CD8-positive, alpha-beta memory T cell (primary cell): ENCODE data around the gene NAALADL2. TPM values are rescaled to one million over a fixed set of nuclear protein-coding genes. Genes with fewer than 3 reads are reported as not detected.

Source experiments
- CTCF ChIA-PET: fragments of 350-600 bp; sonication (Branson Sonifier 250); formaldehyde crosslinking; loops from one replicate; lab custom pipeline; 2021; ENCODE audit warnings: antibody characterized with exemption; lab: Charles Lee
- POLR2A ChIA-PET: fragments of 350-600 bp; sonication (Branson Sonifier 250); formaldehyde crosslinking; loops from one replicate; lab custom pipeline; 2021; ENCODE audit warnings: antibody characterized with exemption; lab: Charles Lee
- DNase-seq, 5 donors: peaks; one replicate each; pipeline versions ENCODE4 v3.0.0 to v3.0.0-alpha.2; 2020 to 2022; ENCODE audit warnings: mixed read lengths in 1 of 5
- H3K27ac ChIP-seq: one replicate; pipeline ENCODE4 v1.7.0; 2013; ENCODE audit warnings: low read depth, mild to moderate bottlenecking, low read length, moderate library complexity
- H3K27me3 ChIP-seq: 2 replicates; pipeline ENCODE4 v1.7.0; 2013; ENCODE audit warnings: low read length, mild to moderate bottlenecking; ENCODE audit not compliant: insufficient read depth, poor library complexity, severe bottlenecking
- H3K36me3 ChIP-seq: 2 replicates; pipeline ENCODE4 v1.7.0; 2013; ENCODE audit warnings: mild to moderate bottlenecking, low read length, moderate library complexity; ENCODE audit not compliant: insufficient read depth
- H3K4me1 ChIP-seq: 2 replicates; pipeline ENCODE4 v1.7.0; 2013; ENCODE audit warnings: mild to moderate bottlenecking, low read length, moderate library complexity; ENCODE audit not compliant: insufficient read depth
- H3K4me3 ChIP-seq: 2 replicates; pipeline ENCODE4 v1.7.0; 2013; ENCODE audit warnings: mild to moderate bottlenecking, low read length
- H3K9me3 ChIP-seq: 2 replicates; pipeline ENCODE4 v1.7.0; 2013; ENCODE audit warnings: mild to moderate bottlenecking, low read length
- H3K27ac Mint-ChIP-seq, 8 donors: one replicate each; pipeline ENCODE4 v1.8.0; 2020 to 2021; ENCODE audit warnings: mixed read lengths in 8 of 8, mild to moderate bottlenecking in 6 of 8, inconsistent platforms in 3 of 8, moderate library complexity in 3 of 8
- H3K27me3 Mint-ChIP-seq, 2 donors: one replicate each; pipeline ENCODE4 v1.8.0; 2020 to 2021; ENCODE audit warnings: mixed read lengths in 2 of 2, mild to moderate bottlenecking in 1 of 2, moderate library complexity in 1 of 2
- H3K36me3 Mint-ChIP-seq, 3 donors: one replicate each; pipeline ENCODE4 v1.8.0; 2020 to 2021; ENCODE audit warnings: mixed read lengths in 3 of 3, inconsistent platforms in 1 of 3, mild to moderate bottlenecking in 1 of 3
- H3K4me1 Mint-ChIP-seq, 3 donors: one replicate each; pipeline ENCODE4 v1.8.0; 2020 to 2021; ENCODE audit warnings: mixed read lengths in 3 of 3, inconsistent platforms in 1 of 3, mild to moderate bottlenecking in 1 of 3
- H3K4me3 Mint-ChIP-seq, 7 donors: one replicate each; pipeline ENCODE4 v1.8.0; 2020 to 2021; ENCODE audit warnings: mixed read lengths in 7 of 7, mild to moderate bottlenecking in 6 of 7, moderate library complexity in 4 of 7, inconsistent platforms in 2 of 7
- H3K9me3 Mint-ChIP-seq, 5 donors: one replicate each; pipeline ENCODE4 v1.8.0; 2020 to 2022; ENCODE audit warnings: mixed read lengths in 5 of 5, mild to moderate bottlenecking in 3 of 5, moderate library complexity in 2 of 5, inconsistent platforms in 1 of 5
- polyA plus RNA-seq: library from polyadenylated mRNA; unstranded; fragments of 300-500 nt; fragmentation: Illumina TruSeq; gene quantifications from one replicate; pipeline ENCODE4 v1.2.3, GENCODE V29; 2021
- total RNA-seq, 2 experiments: library from RNA; stranded (reverse); gene quantifications; one replicate each; pipeline ENCODE4 v1.2.3, GENCODE V29; 2021

NAALADL2 gene
- total and polyA plus RNA-seq, 3 experiments from 2014 or later, result not detected

- no peak overlapping the region for H3K4me3 Mint-ChIP-seq
- ChIA-PET CTCF (no interaction called here), POLR2A (no interaction called here)
- H3K9me3 Mint-ChIP-seq, result peaks cover 3 to 16% (median 10%) of the 10 kb centered on the region in 5 donors
- H3K4me1 Mint-ChIP-seq, result no peaks in the 10 kb centered on the region
- H3K9me3 ChIP-seq, result no peaks in the 10 kb centered on the region
- DNase-seq, result no peak
- no peak overlapping the region for H3K27ac Mint-ChIP-seq
- no peaks in the 10 kb centered on the region for H3K27me3 Mint-ChIP-seq
- H3K4me3 ChIP-seq, result no peak overlapping the region
- H3K27me3 ChIP-seq, result no peaks in the 10 kb centered on the region
- no peak overlapping the region for H3K27ac ChIP-seq
- no peaks in the 10 kb centered on the region for H3K4me1 ChIP-seq
- H3K36me3 Mint-ChIP-seq, result no peaks in the 10 kb centered on the region
- H3K36me3 ChIP-seq, result no peaks in the 10 kb centered on the region
These were observed 760.2 kb downstream of the NAALADL2 start for GRCh38 chr3:175619369-175619768.

DNA sequence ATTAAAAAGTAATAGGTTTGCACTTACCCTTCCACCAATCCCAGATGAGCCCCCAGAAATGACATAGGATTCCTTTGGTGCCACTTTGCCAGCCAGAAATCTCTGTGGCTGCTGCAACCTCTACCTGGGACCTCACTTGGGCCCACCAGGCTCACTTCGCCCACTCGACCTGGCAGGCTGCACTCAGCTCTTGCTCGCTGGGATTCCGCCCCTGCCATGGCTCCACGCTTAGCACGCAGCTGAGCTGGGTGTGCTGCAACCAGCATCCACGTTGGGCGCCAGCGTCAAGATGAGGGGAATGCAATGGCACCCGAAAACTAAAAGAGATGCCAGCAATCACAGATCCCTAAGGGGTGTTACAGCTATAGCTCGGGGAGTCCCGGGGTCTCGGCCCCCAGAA lies 761.0 kb downstream of the NAALADL2 start:
- no peaks in the 10 kb centered on the region for H3K36me3 Mint-ChIP-seq
- ChIA-PET POLR2A (no interaction called here), CTCF (no interaction called here)
- Histone ChIP-seq H3K4me1 (no peaks in the 10 kb centered on the region), H3K9me3 (no peaks in the 10 kb centered on the region), H3K27ac (no peak overlapping the region), H3K27me3 (no peaks in the 10 kb centered on the region), H3K36me3 (no peaks in the 10 kb centered on the region), H3K4me3 (no peak overlapping the region)
- H3K27me3 Mint-ChIP-seq, result no peaks in the 10 kb centered on the region
- no peaks in the 10 kb centered on the region for H3K4me1 Mint-ChIP-seq
- H3K27ac Mint-ChIP-seq, result no peak overlapping the region
- H3K4me3 Mint-ChIP-seq, result no peak overlapping the region
- DNase-seq, result no peak
- H3K9me3 Mint-ChIP-seq, result peaks cover 3 to 15% (median 10%) of the 10 kb centered on the region in 5 donors

DNA sequence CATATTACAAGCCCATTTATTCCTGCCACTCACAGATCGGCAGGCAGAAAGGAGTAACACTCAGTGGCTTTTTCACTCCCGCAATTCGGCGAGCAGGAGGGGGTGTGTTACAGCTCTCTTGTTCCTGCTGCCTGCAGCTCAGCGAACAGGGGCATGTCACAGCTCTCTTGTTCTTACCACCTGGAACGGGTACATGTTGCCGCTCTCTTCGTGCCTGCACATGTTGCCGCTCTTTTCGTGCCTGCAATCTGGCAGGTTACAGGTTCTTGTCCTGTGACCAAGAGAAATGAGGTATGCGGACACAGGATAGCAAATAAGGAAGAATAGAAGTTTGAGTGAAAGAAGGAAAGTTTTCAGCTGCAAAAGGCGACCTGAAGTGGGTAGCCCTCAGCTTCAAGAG lies 761.4 kb downstream of the NAALADL2 start:
- POLR2A ChIA-PET, result no interaction called here
- Histone ChIP-seq H3K27ac (no peak overlapping the region), H3K27me3 (no peaks in the 10 kb centered on the region), H3K4me1 (no peaks in the 10 kb centered on the region), H3K4me3 (no peak overlapping the region), H3K9me3 (no peaks in the 10 kb centered on the region), H3K36me3 (no peaks in the 10 kb centered on the region)
- H3K27me3 Mint-ChIP-seq, result no peaks in the 10 kb centered on the region
- CTCF ChIA-PET, result no interaction called here
- no peaks in the 10 kb centered on the region for H3K4me1 Mint-ChIP-seq
- H3K36me3 Mint-ChIP-seq, result no peaks in the 10 kb centered on the region
- peaks cover 3 to 15% (median 13%) of the 10 kb centered on the region in 5 donors for H3K9me3 Mint-ChIP-seq
- DNase-seq, result no peak
- H3K27ac Mint-ChIP-seq, result no peak overlapping the region
- H3K4me3 Mint-ChIP-seq, result no peak overlapping the region

DNA sequence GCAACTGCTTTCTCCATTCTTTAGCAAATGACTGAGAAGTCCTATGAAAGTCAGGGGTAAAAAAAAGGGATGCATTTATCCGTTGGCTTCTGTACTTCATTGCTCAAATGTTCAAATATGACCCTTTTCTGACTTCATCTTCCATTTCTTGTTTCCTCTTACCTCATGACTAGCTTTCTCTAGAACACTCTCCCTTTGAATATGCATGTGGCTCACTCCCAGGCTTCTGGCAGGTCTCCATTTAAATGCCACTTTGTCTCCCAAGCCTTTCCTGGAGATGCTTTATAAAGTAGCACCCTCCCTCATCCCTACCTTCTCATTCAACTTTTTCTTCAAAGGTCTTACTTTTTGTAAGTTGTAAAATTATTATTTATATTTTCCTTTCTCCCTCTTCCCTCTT lies 781.8 kb downstream of the NAALADL2 start:
- Mint-ChIP-seq H3K9me3 (peaks cover 4 to 24% (median 5%) of the 10 kb centered on the region in 5 donors), H3K36me3 (no peaks in the 10 kb centered on the region), H3K4me1 (no peaks in the 10 kb centered on the region), H3K27ac (no peak overlapping the region), H3K4me3 (no peak overlapping the region), H3K27me3 (no peaks in the 10 kb centered on the region)
- POLR2A ChIA-PET, result no interaction called here
- Histone ChIP-seq H3K27ac (no peak overlapping the region), H3K9me3 (no peaks in the 10 kb centered on the region), H3K27me3 (no peaks in the 10 kb centered on the region), H3K4me3 (no peak overlapping the region), H3K4me1 (no peaks in the 10 kb centered on the region), H3K36me3 (no peaks in the 10 kb centered on the region)
- no peak for DNase-seq
- CTCF ChIA-PET, result no interaction called here

- no peaks in the 10 kb centered on the region for H3K4me1 Mint-ChIP-seq
- Histone ChIP-seq H3K9me3 (no peaks in the 10 kb centered on the region), H3K4me1 (no peaks in the 10 kb centered on the region), H3K4me3 (no peak overlapping the region), H3K27ac (no peak overlapping the region), H3K27me3 (no peaks in the 10 kb centered on the region), H3K36me3 (no peaks in the 10 kb centered on the region)
- no peak for DNase-seq
- POLR2A ChIA-PET, result no interaction called here
- H3K9me3 Mint-ChIP-seq, result peaks cover 0 to 34% (median 5%) of the 10 kb centered on the region in 5 donors
- no peaks in the 10 kb centered on the region for H3K36me3 Mint-ChIP-seq
- no peak overlapping the region for H3K27ac Mint-ChIP-seq
- H3K4me3 Mint-ChIP-seq, result no peak overlapping the region
- CTCF ChIA-PET, result no interaction called here
- no peaks in the 10 kb centered on the region for H3K27me3 Mint-ChIP-seq
These were observed 787.7 kb downstream of the NAALADL2 start for GRCh38 chr3:175646865-175647264.

- no peak for DNase-seq
- Mint-ChIP-seq H3K9me3 (peaks cover 3 to 26% (median 6%) of the 10 kb centered on the region in 5 donors), H3K4me1 (no peaks in the 10 kb centered on the region), H3K27me3 (no peaks in the 10 kb centered on the region), H3K4me3 (no peak overlapping the region), H3K36me3 (no peaks in the 10 kb centered on the region), H3K27ac (no peak overlapping the region)
- Histone ChIP-seq H3K27ac (no peak overlapping the region), H3K4me1 (no peaks in the 10 kb centered on the region), H3K9me3 (no peaks in the 10 kb centered on the region), H3K4me3 (no peak overlapping the region), H3K36me3 (no peaks in the 10 kb centered on the region), H3K27me3 (no peaks in the 10 kb centered on the region)
- ChIA-PET POLR2A (no interaction called here), CTCF (no interaction called here)
These were observed 789.8 kb downstream of the NAALADL2 start for GRCh38 chr3:175648899-175649298.

DNA sequence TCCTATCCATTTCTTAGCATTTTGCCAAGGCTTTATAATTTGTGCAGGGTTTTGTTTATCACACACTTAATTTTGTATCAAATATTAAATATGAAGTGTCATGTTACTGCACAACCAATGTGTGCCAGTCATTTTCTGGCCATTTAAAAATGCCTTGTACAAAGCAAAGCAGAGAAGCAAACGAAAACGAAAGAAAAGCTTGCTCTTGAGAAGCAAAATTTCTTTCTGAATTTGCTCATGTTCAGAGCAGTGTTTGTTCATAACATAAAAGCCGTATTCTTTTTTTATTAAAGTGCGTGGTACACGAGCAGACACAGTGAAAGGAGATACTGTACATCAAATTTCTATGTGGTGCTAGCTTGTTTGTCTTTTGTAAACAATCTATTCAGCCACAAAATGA lies 792.6 kb downstream of the NAALADL2 start:
- Mint-ChIP-seq H3K4me3 (no peak overlapping the region), H3K27ac (no peak overlapping the region), H3K36me3 (no peaks in the 10 kb centered on the region), H3K9me3 (peaks cover 5 to 21% (median 8%) of the 10 kb centered on the region in 5 donors), H3K4me1 (no peaks in the 10 kb centered on the region), H3K27me3 (no peaks in the 10 kb centered on the region)
- H3K27me3 ChIP-seq, result no peaks in the 10 kb centered on the region
- no peaks in the 10 kb centered on the region for H3K9me3 ChIP-seq
- CTCF ChIA-PET, result no interaction called here
- no peak overlapping the region for H3K27ac ChIP-seq
- POLR2A ChIA-PET, result no interaction called here
- no peaks in the 10 kb centered on the region for H3K36me3 ChIP-seq
- H3K4me1 ChIP-seq, result no peaks in the 10 kb centered on the region
- no peak overlapping the region for H3K4me3 ChIP-seq
- DNase-seq, result no peak

DNA sequence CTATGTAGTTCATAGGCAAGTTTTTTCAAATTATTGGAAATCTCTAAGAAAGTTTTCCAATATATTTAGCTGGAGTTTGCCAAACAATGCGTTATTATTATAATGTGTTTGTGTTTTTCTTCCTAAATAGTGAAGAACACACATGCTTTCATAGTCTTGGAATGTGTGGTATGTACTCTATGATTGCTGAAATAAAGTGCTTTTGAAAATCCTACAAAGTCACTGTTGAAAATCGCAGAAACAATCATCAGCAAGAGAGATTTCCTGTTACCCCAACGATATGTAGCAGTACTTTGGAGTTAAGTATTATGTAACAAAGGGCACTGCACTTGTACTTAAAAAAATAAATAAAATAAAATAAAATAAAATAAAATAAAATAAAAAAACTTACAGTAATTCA lies 796.2 kb downstream of the NAALADL2 start:
- POLR2A ChIA-PET, result no interaction called here
- Histone ChIP-seq H3K4me1 (no peaks in the 10 kb centered on the region), H3K27me3 (no peaks in the 10 kb centered on the region), H3K4me3 (no peak overlapping the region), H3K36me3 (no peaks in the 10 kb centered on the region), H3K27ac (no peak overlapping the region), H3K9me3 (no peaks in the 10 kb centered on the region)
- no peak for DNase-seq
- H3K27ac Mint-ChIP-seq, result no peak overlapping the region
- CTCF ChIA-PET, result no interaction called here
- H3K27me3 Mint-ChIP-seq, result no peaks in the 10 kb centered on the region
- H3K9me3 Mint-ChIP-seq, result peaks cover 3 to 14% (median 6%) of the 10 kb centered on the region in 5 donors
- no peaks in the 10 kb centered on the region for H3K36me3 Mint-ChIP-seq
- no peak overlapping the region for H3K4me3 Mint-ChIP-seq
- H3K4me1 Mint-ChIP-seq, result no peaks in the 10 kb centered on the region

DNA sequence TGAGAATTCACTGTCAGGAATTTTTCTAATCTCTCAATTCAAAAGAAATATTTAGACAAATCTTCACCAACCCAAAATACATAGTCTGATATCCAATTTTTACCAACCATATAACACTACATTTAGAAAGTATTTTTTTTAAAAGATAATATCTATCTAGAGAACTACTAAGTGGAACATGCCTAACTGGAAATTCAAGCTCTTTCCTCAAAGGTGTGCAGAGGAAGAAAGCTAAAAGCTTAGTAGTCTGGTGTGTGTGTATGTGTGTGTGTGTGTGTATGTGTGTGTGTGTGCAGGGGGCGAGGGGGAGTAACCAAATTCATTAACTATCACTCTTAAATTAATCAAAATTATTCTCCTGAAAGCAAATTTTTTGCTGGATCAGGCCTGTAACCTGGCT lies 797.3 kb downstream of the NAALADL2 start:
- CTCF ChIA-PET, result no interaction called here
- DNase-seq, result no peak
- POLR2A ChIA-PET, result no interaction called here

More for the DNA sequence above, 797.3 kb downstream of the NAALADL2 start:
- Histone ChIP-seq H3K27ac (no peak overlapping the region), H3K4me3 (no peak overlapping the region), H3K9me3 (no peaks in the 10 kb centered on the region), H3K36me3 (no peaks in the 10 kb centered on the region), H3K4me1 (no peaks in the 10 kb centered on the region), H3K27me3 (no peaks in the 10 kb centered on the region)
- Mint-ChIP-seq H3K4me3 (no peak overlapping the region), H3K4me1 (no peaks in the 10 kb centered on the region), H3K27ac (no peak overlapping the region), H3K36me3 (no peaks in the 10 kb centered on the region), H3K9me3 (peaks cover 3 to 13% (median 6%) of the 10 kb centered on the region in 5 donors), H3K27me3 (no peaks in the 10 kb centered on the region)
